Stomach (tissue), 9 donors: Measurements from ENCODE around the gene SIGLEC6. TPM values are rescaled to one million over a fixed set of nuclear protein-coding genes. Genes with fewer than 3 reads are reported as not detected.

Experiments used
- DNase-seq, 2 donors: peaks; one replicate each; pipeline versions ENCODE4 v3.0.0 to v3.0.0-alpha.2; 2013 to 2019
- H3K27ac ChIP-seq, 5 donors: fragments of 200-600 bp in 4 of 5; sonication (generic) in 4 of 5; one replicate each; pipeline ENCODE4 v1.5.1; 2013 to 2019; ENCODE audit warnings: mild to moderate bottlenecking in 1 of 5, moderate library complexity in 1 of 5
- H3K27me3 ChIP-seq, 3 donors: fragments of 200-600 bp; sonication (generic); one replicate each; pipeline ENCODE4 v1.5.1; 2017 to 2019; ENCODE audit warnings: mixed run types in 1 of 3
- H3K36me3 ChIP-seq, 4 donors: fragments of 200-600 bp; sonication (generic); 1 replicate in 3 of 4; 2 replicates in 1 of 4; pipeline ENCODE4 v1.5.1; 2016 to 2019
- H3K4me1 ChIP-seq, 4 donors: fragments of 200-600 bp; sonication (generic); one replicate each; pipeline ENCODE4 v1.5.1; 2016 to 2019
- H3K4me3 ChIP-seq, 4 donors: fragments of 200-600 bp; sonication (generic) in 3 of 4; one replicate each; pipeline ENCODE4 v1.5.1; 2016 to 2019; ENCODE audit warnings: mild to moderate bottlenecking in 1 of 4
- H3K9me3 ChIP-seq, 4 donors: fragments of 200-600 bp; sonication (generic); one replicate each; pipeline ENCODE4 v1.5.1; 2016 to 2019
- CTCF ChIP-seq, 7 experiments: fragments of 450-650 bp in 4 of 7; fragments of 200-600 bp in 3 of 7; sonication (generic) in 3 of 7; IDR thresholded peaks; one replicate each; pipeline ENCODE4 v1.5.1; 2016 to 2019; ENCODE audit warnings: antibody characterized with exemption in 7 of 7, control low read depth in 2 of 7, mild to moderate bottlenecking in 1 of 7
- EP300 ChIP-seq: sonication (generic); formaldehyde crosslinking; IDR thresholded peaks from one replicate; pipeline ENCODE4 v1.6.1; 2017; ENCODE audit warnings: antibody characterized with exemption
- POLR2A ChIP-seq, 4 donors: fragments of 450-650 bp; IDR thresholded peaks; one replicate each; pipeline ENCODE4 v1.6.1; 2016; ENCODE audit warnings: antibody characterized with exemption in 4 of 4, control low read depth in 2 of 4, mild to moderate bottlenecking in 1 of 4, moderate library complexity in 1 of 4
- POLR2AphosphoS5 ChIP-seq, 3 donors: sonication (generic); formaldehyde crosslinking; IDR thresholded peaks; one replicate each; pipeline ENCODE4 v1.6.1; 2016; ENCODE audit warnings: antibody characterized with exemption in 3 of 3
- WGBS, 5 donors: extraction: QIAGEN DNeasy Blood & Tissue Kit in 3 of 5; methylation state at CpG; one replicate each; pipeline versions ENCODE4 v1.1.5 to v1.1.7; 2013 to 2018; 5-methylcytosine and 5-hydroxymethylcytosine counted together
- intact Hi-C: fragments of 100-400 bp; cut with DNase I; formaldehyde crosslinking; loops from one replicate; pipeline ENCODE4 v1.15.1; 2023; ENCODE audit warnings: low total_unique reads
- polyA plus RNA-seq, 3 donors: library from polyadenylated mRNA; stranded (reverse); fragments of 200-250 nt; gene quantifications; one replicate each; pipeline ENCODE4 v1.2.3, GENCODE V29; 2013
- total RNA-seq, 5 donors: library from RNA; depleted of rRNA; stranded (reverse); fragments of >200 nt; gene quantifications; one replicate each; pipeline versions ENCODE4 v1.1.0 to v1.2.3, GENCODE V29; 2014 to 2016
- donor health status: healthy with polysubstance abuse.
- donor health status: Bipolar disorder and iron deficiency.
- donor health status: healthy.

The SIGLEC6 gene
- total and polyA plus RNA-seq, 8 donors: 0.50 to 7.1 (median 2.4) TPM; not detected in 5

DNA sequence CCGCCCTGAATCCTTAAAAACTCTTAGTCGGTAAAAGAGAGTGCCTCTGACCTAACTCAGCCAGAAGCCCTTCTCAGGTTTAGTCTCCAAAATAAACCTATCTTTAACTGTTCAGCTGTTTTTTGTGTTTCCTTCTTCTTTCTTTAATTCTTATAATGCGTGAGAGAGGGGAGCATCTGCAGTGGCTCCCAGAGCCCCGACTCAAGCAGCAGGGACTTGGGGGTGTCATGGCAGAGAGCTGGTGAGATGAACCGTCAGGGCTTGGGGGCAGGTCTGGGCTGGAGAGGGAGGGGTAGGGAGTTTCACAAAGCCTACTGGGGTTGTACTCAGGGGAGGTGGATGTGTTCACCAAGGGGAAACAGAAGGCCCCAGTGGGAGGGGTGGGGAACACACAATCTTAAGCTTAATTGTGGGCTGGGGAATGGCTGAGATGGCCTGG lies 16.8 kb upstream of the SIGLEC6 start:
- Histone ChIP-seq H3K27ac (no peak overlapping the region), H3K4me3 (no peak overlapping the region), H3K27me3 (peaks cover 0 to 87% (median 14%) of the 10 kb centered on the region in 3 donors), H3K36me3 (no peaks in the 10 kb centered on the region), H3K4me1 (no peaks in the 10 kb centered on the region), H3K9me3 (peaks cover 0 to 7% (median 0%) of the 10 kb centered on the region in 4 donors)
- no peak for DNase-seq
- intact Hi-C loops: no loop called here
- TF ChIP-seq CTCF (IDR thresholded peaks at IDR 0.05): no peak
- no peak for TF ChIP-seq POLR2A (IDR thresholded peaks at IDR 0.05)
- TF ChIP-seq POLR2AphosphoS5 (IDR thresholded peaks at IDR 0.05): no peak
- TF ChIP-seq EP300: no peak
- 65 to 73% (median 66%) methylated on average over 5 of the region's 5 CpGs for WGBS, 5 donors

DNA sequence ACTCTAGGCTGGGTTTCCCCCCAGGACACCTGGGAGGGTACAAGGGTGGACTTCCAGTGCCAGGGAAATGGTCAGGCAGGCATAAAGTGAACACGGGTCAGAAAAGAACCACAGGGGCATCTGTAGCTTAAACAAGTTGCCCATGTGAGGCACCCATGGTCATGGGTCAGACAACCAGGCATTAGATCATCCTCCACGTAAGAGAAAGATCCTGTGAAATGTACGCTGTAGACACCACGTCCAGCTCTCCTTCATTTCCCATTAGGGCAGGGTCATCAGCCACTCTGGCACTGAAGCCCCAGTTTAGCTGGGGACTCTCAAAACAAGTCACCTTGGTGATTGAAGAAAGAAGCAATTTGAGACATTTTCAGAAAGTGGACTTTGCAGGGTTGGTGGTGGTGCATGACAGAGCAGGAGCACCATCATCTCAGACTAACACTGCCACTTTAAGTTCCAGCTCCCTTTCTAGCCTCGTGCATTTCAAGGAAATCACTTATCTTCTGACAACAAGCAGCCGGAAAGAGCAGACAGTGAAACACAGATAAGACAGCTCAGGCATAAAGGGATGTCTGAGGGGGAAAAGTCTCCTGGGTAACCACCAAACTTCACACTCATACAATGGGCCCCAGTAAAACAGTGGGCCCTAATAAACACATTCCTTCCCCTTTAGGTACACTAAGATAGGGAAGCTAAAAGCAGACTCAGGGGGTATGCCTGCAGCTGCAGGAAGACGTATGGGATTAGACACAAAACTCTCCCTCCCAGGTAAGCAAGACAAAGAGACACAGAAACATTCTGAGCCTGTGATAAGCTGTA lies 16.1 kb upstream of the SIGLEC6 start:
- DNase-seq: no peak
- intact Hi-C loops: no loop called here
- H3K36me3 ChIP-seq: no peaks in the 10 kb centered on the region
- no peak overlapping the region for H3K4me3 ChIP-seq
- H3K4me1 ChIP-seq: no peaks in the 10 kb centered on the region
- H3K27ac ChIP-seq: no peak overlapping the region
- peaks cover 0 to 87% (median 14%) of the 10 kb centered on the region in 3 donors for H3K27me3 ChIP-seq
- WGBS, 5 donors: 37 to 43% (median 39%) methylated on average over 6 to 7 of the region's 7 CpGs
- H3K9me3 ChIP-seq: peaks cover 0 to 6% (median 0%) of the 10 kb centered on the region in 4 donors
- TF ChIP-seq CTCF (IDR thresholded peaks at IDR 0.05) (no peak), POLR2AphosphoS5 (IDR thresholded peaks at IDR 0.05) (no peak), EP300 (no peak), POLR2A (IDR thresholded peaks at IDR 0.05) (no peak)

GRCh38 chr19:51546650-51547396 lies 15.4 kb upstream of the SIGLEC6 start:
- H3K27ac ChIP-seq: no peak overlapping the region
- peak in 1 of 2 donors; percentile 15 for DNase-seq
- H3K4me1 ChIP-seq: no peaks in the 10 kb centered on the region
- intact Hi-C loops: no loop called here
- peaks cover 0 to 85% (median 14%) of the 10 kb centered on the region in 3 donors for H3K27me3 ChIP-seq
- peaks cover 0 to 6% (median 0%) of the 10 kb centered on the region in 4 donors for H3K9me3 ChIP-seq
- H3K4me3 ChIP-seq: no peak overlapping the region
- no peaks in the 10 kb centered on the region for H3K36me3 ChIP-seq
- WGBS, 5 donors: 32 to 48% (median 38%) methylated on average over 10 of the region's 10 CpGs
- TF ChIP-seq POLR2A (IDR thresholded peaks at IDR 0.05) (no peak), CTCF (IDR thresholded peaks at IDR 0.05) (no peak), POLR2AphosphoS5 (IDR thresholded peaks at IDR 0.05) (no peak), EP300 (no peak)

- no peak overlapping the region for H3K4me3 ChIP-seq
- no peak overlapping the region for H3K27ac ChIP-seq
- TF ChIP-seq CTCF (IDR thresholded peaks at IDR 0.05): no peak
- no peak for TF ChIP-seq EP300
- TF ChIP-seq POLR2A (IDR thresholded peaks at IDR 0.05): no peak
- TF ChIP-seq POLR2AphosphoS5 (IDR thresholded peaks at IDR 0.05): no peak
- no peak for DNase-seq
- 42 to 70% (median 58%) methylated on average over 5 of the region's 5 CpGs for WGBS, 5 donors
- peaks cover 0 to 3% (median 0%) of the 10 kb centered on the region in 4 donors for H3K9me3 ChIP-seq
- intact Hi-C loops: no loop called here
- no peaks in the 10 kb centered on the region for H3K36me3 ChIP-seq
- peaks cover 0 to 85% (median 14%) of the 10 kb centered on the region in 3 donors for H3K27me3 ChIP-seq
- H3K4me1 ChIP-seq: no peaks in the 10 kb centered on the region
Measured at GRCh38 chr19:51546107-51546649, 14.7 kb upstream of the SIGLEC6 start.
